HCEC 1CT (cell line): Measurements from ENCODE around the gene ISX.
"Not testable (repeated sequence)": the region's sequence is repeated elsewhere in the genome, so short reads cannot be mapped to it uniquely, and the experiment has no call there.

Experiments used
- DNase-seq: peaks from one replicate; pipeline ENCODE4 v3.0.0-alpha.2; 2017

Gene ISX

DNA sequence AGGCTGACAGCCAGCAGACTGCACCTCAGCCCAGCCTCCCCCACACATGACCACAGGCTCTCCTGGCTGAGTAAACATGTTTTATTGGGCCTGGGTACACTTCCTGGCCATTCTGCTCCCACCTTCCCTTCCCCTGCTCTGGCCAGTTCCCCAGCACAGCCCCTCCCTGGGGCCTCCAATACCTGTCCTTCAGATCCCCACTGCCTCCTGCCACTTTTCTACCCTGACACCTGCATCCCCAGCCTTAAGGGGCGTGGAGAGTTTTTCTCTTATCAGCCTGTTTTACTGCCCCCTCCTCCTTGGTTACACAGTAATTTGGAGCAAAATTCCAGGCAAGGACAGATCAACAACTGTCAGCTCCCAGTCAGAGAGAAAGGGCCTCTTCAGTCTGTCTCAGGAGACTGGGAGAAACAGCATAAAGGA, at the start of gene ISX:
ISX (plus strand) TSS at position 363 of the 423 bp plus-strand sequence. CDS start 930 bp downstream, outside the sequence.
- no peak for DNase-seq

DNA sequence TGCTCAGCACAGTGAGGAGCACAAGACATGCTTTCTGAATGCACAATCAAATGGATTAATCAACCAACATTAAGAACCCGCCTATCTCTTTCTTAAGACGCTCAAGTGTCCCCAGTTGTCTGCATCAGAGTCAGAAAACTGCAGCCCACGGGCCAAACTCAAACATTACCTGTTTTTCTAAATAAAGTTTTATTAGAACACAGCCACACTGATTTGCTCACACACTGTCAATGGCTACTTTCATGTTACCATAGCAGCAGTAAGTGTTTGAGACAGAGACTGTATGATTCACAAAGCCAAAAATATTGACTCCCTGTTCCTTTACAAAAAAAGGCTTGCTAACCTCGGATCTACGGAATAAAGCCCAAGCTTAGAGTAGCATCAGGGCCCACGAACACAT, 49.0 kb upstream of the ISX start:
- no peak for DNase-seq

DNA sequence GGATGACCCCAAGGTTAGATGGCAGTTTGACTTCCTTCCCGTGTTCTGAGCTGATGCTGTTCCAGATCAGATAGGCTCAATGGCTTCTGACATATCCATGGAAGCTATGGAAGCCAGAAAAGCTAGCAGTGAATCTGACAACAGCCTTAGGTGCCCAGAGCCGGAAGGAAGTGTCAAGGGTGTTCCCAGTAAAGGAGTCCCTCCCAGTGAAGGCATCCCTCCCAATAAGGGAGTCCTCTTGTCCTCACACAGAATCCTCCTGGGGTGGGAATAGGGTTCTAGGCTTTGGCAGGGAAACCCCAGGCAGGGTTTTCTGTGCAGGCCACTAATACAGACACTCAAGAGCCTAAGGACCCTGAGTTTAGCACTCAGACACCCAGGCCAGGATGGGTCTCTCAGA, 47.0 kb upstream of the ISX start:
- DNase-seq = no peak

DNA sequence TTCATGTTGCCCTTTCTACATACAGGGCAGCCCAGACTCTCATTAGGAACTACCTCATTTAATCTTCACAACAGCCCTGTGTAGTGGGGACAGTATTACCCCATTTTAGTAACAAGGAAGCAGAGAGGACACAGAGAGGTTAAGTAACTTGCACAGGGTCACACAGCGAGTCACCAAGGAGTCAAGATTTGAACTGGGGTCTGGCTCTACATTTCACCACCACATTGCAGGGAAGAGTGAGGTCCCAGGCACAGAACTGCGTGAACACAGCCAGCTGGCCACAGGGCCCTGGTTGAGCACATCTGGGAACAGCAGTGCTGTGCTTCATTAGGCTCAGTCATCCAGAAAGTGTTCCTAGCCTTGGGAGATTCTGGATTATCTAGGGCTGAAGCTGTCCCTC, 45.4 kb upstream of the ISX start:
- no peak for DNase-seq

DNA sequence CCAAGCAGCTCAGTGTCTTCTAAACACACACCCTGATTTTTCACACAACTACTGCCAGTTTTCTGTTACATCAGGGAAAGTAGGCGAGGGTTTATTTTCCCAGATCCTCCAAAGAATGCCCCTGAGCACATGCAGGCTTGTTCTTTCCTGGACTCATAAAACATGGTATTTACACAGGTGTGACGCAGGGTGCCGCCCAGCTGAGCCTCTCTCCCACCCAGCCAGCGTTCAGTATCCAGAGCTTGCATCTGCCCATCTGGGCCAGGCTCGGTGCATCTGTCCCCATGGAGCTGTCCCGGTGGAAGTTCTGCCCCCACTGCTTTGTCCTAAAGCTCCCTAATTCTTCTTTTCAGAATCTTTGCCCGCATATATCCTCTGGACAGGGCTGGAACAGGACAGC, 44.8 kb upstream of the ISX start:
- DNase-seq = no peak

DNA sequence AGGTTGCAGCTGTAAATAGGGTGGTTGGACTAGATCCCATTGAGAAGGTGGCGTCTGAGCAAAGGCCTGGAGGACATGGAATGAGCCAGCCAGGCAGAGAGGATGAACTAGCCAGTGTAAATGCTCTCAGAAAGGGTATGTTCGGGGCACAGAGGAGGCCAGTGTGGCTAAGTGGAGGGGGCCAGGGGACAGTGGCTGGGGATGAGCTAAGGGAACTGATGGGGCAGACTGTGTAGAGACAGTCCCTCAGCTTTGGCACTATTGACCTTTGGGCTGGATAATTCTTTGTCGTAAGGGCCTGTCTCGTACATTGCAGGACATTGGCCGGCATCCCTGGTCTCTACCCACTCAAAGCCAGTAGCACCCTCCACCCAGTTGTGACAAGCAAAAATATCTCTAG, 43.7 kb upstream of the ISX start:
- no peak for DNase-seq

DNA sequence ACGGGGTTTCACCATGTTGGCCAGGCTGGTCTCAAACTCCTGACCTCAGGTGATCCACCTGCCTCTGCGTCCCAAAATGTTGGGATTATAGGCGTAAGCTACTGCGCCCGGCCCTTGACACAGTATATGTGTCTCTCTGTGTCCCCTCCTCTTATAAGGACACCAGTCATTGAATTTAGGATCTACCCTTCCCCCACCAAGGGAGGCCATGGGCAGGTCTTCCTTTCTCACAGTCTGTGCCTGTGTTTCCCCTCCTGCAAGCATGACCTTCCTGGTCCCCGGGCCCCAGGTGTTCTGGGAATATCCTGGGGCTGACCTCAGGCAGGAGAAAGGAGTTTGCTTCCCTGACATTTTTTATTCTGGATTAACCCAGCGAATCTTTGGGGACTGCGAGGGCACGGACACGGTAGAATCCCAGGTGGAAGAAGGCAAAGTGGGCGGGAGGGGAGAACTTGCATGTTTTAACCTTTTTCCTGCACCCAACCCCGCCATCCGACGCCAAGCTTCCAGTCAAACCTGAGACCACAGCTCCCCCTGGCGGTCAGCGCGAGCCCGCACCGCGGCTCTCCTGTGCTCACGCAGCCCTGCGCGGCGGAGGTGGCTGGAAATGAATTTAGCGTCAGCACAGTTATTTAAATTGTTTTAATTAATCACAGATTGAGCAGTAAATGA, 42.1 kb upstream of the ISX start:
- DNase-seq = no peak

DNA sequence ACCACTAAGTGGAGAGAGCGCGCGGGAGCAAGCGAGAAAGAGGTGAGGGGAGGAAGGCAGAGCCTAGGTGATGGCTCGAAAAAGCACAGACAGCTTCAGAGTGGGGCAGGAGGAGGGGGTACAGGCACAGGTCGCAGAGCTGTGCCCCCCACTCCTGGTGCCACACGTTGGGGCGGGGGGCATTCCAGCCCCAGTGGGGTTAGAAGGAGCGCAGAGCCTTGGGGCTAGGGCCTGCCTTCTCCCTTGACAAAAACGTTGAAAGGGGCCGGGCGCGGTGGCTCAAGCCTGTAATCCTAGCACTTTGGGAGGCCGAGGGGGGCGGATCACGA, 41.6 kb upstream of the ISX start:
- no peak for DNase-seq

DNA sequence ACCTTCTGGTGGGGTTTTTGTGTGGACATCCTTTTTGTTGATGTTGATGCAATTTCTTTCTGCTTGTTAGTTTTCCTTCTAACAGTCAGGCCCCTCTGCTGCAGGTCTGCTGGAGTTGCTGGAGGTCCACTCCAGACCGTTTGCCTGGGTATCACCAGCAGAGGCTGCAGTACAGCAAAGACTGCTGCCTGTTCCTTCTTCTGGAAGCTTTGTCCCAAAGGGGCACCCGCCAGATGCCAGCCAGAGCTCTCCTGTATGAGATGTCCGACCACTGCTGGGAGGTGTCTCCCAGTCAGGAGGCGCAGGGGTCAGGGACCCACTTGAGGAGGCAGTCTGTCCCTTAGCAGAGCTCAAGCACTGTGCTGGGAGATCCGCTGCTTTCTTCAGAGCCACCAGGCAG, 35.8 kb upstream of the ISX start:
- not testable (repeated sequence) for DNase-seq

DNA sequence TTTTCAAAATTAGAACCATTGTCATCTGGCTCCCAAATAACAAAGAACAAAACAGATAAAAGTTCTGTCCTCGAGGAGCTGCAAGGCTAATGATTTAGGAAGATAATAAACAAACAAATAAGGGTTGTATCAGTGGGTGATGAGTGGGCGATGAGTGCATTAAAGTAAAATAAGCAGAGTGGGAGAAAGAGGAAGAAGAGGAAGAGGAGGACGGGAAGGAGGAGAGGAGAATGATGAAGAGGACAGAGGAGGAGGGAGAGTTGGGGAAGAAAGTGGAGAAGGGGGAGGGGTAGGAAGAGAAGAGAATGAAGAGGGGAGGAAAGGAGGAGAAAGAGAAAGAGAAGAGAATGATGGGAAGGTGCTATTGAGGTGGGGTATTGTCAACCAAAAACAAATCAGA, 33.4 kb upstream of the ISX start:
- DNase-seq = no peak

DNA sequence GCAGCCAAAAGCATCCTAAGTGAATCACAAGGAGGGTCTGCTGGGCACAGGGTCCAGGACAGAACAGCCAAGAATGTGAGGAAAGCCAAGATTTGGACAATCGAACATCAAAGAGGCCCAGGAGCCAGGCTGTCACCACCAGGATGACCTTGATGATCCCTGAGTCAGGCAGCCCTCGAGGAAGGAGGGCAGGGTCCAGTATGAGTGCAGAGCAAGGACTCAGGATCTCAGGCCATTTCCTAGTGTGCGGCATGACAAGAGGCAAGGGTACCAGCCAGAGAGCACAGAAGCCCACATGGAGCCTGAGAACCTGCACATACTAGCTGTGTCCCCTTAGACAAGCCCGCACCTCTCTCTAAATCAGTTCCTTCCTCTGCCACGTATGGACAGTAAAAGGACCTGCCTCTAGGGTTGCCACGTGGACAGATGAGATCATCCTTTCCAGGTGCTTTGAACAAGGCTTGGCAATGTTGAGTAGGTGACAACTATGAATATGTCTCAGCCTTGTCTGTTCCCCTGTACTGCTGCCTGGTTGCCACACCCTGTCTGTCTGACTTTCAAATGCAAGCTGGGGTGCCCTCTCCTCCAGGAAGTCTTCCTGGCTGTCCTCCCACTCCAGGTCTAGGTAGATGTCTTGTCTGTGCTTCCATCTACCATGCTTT, 32.2 kb upstream of the ISX start:
- no peak for DNase-seq

DNA sequence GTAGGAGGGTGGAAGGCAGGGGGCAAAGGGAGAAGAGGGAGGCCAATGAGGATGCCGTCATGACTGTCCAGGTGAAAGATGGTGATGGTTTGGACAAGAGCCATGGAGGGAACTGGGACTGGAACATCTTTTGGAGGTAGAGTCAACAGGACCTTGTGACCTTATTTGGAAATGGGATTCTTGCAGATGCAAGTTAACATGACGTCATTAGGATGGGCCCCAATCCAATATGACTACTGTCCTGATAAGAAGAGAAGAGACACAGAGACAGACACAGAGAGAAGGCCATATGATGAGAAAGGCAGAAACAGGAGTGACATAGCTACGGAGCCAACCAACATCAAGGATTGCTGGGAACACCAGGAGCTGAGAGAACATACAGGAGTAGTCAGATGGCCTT, 31.0 kb upstream of the ISX start:
- no peak for DNase-seq

DNA sequence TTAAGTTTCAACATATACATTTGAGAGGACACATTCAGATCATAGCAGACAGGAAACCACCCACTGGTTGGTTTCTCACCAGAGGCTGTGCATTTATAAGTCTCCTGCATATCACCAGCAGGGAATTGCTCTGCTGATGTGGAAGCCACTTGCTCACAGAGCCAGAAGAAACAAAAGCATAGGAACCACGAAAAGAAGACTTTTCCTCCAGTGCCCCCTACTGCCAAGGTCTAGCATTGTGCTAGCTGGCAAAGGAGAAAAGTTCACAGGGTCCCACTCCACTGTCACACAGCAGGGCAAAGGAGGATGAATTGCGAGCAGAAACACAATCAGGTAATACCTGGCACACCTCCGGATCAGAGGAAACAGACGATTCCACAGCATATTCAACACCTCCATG, 28.9 kb upstream of the ISX start:
- DNase-seq = no peak

DNA sequence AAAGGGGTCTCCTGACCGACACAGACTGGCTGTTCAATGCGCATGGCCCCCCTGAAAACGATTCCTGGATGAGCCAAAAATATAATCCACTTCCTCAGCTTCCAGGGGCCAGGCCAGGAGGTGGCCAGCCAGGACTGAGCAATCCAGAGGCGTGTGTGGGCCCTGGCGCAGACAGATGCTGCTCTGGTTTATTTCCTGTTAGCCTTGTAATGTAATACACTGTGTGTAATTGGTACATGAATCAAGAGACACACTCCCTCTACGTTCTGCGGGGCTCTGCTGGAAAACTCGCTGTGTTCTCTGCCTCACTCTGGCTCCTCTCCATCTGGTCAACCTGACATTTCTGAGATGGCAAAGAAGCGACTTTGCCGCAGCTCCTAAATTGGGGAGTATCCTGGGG, 26.3 kb upstream of the ISX start:
- DNase-seq = no peak

DNA sequence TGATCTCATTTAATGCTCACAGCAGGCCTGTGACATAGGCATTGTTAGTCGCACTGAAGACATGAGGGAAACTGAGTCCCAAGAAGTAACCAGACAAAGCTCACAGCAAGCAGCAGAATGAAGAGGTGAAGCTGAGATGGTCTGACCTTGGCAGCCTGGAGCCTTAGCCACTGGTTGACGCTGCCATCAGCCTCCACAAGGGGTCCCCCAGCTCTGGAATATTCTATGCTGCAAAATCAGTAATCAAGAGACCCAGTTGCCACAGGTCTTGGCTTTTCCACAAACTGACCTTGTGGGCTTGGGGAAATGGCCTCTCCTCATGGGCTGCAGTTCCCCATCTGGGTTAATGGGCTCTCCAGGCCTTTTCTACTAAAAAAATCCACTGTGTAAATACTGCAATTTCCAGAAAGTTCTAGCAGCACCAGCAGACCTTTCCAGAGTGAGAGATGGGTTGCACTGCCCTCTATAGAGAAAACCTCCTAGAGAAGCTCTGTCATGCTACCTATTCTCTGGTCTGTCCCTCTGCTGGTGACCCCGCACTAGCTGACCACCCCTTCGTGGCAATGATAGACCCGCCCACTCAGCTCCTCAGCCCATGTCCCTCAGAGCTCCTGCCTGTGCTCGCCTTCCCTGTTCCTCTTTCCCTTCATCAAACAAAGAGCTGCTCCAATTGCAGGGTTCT, 22.6 kb upstream of the ISX start:
- DNase-seq = no peak

DNA sequence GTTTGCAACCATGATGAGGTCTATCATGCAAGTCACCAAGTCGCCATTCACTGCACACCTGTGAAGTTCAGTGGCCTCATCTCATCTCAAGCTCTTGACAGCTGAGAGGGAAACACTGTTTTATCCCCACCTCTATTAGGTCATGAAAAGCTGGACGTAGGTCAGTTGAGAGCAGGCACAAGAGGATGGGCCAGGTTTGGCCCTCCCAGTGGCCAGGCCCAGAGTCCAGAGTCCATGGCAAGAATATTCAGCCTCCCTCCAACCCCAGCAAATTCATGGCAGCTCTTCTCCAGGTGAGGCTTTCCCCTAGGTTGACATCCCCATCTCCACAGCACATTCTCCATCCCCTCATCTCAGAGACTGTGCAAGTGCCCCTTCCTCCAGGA, 22.0 kb upstream of the ISX start:
- DNase-seq = no peak

DNA sequence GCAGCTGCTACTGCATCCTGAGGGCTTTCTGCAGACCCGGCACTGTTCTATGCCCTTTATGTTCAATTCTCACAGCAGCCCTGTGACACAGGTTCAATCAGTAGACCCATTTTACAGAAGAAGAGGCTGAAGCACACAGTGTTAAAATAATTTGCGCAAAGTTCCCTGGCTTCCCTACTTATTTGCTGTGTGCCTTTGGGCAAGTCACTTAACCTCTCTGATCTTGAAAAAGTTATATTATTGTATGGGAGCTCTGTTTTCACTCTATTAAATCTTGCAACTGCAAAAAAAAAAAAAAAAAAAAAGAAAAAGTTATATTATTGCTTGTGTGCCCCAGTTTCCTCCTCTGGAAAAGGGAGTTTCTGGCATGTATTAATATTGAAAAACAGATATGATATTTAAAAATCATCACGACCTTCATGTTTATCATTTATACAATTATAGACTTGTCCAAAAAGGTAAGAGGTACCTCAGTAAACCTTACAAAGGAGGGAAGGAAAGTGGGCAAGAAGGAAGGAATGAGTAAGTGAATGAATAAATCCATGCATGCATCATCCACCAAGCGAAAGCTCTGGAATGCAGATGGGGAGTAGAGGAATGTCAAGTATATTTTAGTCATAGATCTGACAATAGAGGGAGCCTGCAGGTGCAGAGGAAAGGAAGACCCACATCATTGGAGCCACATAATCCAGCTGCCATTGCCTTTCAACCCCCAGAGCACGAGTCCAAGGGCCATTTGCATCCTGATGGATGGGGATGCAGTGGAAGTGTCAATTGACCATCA, 21.2 kb upstream of the ISX start:
- no peak for DNase-seq

DNA sequence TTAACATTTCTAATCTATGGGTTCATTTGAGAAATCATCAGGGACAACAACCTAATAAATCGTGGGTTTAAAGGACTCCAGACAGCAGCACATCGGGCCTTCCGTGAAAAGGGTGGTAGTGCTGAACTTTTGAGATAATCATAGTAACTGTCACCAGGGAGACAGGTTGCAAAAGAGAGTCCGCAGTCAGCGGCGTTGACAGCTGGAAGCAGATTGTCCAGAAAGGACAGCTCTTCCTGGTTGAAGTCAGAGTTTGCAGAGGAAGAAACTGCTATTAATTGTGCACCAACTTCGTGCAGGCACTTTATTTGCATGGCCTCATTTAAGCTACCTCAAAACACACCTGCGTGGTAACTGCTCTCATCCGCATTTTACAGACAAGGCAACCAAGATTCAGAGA, 20.5 kb upstream of the ISX start:
- no peak for DNase-seq

DNA sequence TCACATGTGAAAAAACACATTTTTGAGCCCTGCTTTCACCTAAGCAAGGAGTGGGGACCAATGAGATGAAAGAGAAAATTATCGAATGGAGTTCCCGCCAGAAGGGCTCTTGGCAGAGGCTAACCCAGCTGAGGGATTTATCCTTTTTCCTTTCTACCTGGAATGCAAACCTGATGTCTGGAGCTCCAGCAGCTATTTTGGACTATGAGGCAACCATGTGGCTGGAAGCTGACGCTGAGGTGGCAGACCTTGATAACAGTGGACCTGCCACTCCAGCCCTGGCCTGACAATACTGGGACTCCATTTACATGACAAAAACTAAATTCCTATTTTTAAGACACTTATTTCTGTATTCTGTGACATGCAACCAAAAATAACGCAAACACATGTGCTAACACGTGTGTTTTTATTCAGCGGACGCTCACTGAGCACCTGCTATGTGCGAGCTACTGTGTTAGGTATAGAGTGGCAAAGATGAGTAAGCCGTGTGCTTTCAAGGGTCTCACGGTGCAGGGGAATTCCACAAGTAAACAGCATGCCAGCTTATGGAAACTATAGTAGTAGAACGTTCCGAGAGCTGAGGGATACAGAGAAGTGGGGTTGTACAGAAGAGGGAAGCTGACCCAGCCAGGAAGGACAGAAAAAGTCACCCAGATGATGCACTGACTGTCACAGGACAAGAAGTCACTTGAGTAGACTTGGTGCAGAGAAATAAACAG, 19.1 kb upstream of the ISX start:
- DNase-seq = no peak

DNA sequence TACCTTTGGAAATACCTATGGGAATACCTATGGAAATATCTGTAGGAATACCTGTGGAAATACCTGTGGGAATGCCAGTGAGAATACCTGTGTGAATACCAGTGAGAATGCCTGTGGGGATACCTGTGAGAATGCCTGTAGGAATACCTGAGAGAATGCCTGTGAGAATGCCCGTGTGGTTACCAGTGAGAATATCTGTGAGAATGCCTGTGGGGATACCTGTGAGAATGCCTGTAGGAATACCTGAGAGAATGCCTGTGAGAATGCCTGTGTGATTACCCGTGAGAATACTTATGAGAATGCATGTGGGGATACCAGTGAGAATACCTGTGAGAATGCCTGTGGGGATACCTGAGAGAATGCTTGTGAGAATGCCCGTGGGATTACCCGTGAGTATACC, 15.9 kb upstream of the ISX start:
- not testable (repeated sequence) for DNase-seq

DNA sequence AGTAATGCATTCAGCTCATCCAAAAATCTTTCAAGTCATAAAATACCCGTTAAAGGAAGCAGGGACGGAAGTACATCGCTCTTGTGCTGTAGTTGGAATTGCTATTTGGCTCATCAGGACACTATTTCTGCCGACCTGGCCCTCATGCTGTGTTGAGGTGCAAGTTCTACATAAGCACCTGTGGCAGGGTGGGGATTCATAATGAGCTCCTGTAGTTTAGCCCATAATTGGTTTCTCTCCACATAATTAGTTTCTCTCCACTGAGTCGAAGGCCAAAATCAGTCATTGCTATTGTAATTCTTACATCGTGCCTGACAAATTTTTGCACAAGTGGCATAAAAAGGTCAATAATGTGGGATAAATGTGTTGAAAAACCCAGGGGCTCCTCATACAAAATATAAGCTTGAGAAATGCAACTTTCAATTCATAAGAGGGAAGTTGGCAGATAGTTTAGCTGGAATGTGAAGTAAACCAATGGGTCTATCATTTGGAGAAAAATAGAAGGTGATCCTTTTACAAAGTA, 14.9 kb upstream of the ISX start:
- DNase-seq = no peak

DNA sequence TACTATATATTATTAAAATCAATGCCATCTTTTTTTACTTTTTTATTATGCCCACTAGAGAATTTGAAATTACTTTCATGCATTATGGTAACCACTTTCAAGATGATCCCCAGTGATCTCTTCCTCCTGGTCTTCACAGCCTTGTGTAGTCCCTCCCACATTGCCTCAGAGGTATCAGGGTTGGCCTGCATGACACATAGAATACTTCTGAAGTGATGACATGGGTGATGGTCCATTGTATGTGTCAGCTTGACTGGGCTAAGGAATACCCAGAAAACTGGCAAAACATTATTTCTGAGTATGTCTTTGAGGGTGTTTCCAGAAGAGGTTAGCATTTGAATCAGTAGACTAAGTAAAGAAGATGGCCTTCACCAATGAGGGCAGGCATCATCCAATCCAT, 14.2 kb upstream of the ISX start:
- no peak for DNase-seq
